ENCODE measurements around the gene MCFD2. TPM values are rescaled to one million over a fixed set of nuclear protein-coding genes. Genes with fewer than 3 reads are reported as not detected.

MCFD2 gene
- polyA plus RNA-seq, 4 donors = 20.8 to 71.1 (median 33.2) TPM

GRCh38 chr2:46857871-46858701 is 57.5 kb downstream of the MCFD2 start:
- no peaks in the 10 kb centered on the region for H3K9me3 ChIP-seq (ENCODE audit: control insufficient read depth in 2 of 2, insufficient read depth in 1 of 2, low read depth in 1 of 2, low read length in 1 of 2)
- H3K4me1 ChIP-seq (ENCODE audit: control insufficient read depth in 3 of 3, insufficient read depth in 2 of 3, low read depth in 1 of 3, low read length in 2 of 3) = peaks cover 0 to 12% (median 0%) of the 10 kb centered on the region in 3 donors
- FAIRE-seq (no peak), DNase-seq (peak; percentile 76 to 82)
- peak overlapping the region in 1 of 3 donors; percentile 35 for H3K27ac ChIP-seq (ENCODE audit: low read depth in 1 of 3, low read length in 2 of 3)
- 65 to 69% (median 68%) methylated on average over 13 of the region's 13 CpGs for WGBS, 3 donors
- no peaks in the 10 kb centered on the region for H3K36me3 ChIP-seq (ENCODE audit: control insufficient read depth in 3 of 3, insufficient read depth in 2 of 3, low read depth in 1 of 3, low read length in 3 of 3)
- H3K4me3 ChIP-seq (ENCODE audit: low read depth in 1 of 3, low read length in 3 of 3) = no peak overlapping the region
- H3K27me3 ChIP-seq (ENCODE audit: control insufficient read depth in 3 of 3, insufficient read depth in 3 of 3, low read length in 3 of 3) = peaks cover 0 to under 1% (median 0%) of the 10 kb centered on the region in 3 donors

DNA sequence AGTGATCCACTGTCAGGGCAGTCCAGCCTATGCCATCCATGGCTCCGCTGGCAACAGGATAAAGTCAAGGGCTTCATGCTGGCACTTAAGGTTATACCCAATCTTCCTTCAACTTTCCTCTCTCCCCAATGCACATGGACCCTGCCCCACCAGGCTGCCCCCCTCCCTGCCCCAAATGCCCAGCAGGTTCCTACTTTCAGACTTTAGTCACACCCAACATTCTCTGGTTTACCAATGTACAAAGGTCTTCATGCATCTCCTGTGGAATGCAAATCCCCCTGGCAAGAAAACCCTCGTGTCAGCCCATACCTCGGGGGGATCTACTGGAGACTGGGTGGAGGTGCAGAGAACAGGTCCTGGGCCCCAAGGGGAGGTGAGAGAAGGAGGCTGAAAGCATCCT is 59.3 kb downstream of the MCFD2 start:
- FAIRE-seq = no peak
- Histone ChIP-seq H3K27ac (ENCODE audit: low read depth in 1 of 3, low read length in 2 of 3) (peak overlapping the region in 1 of 3 donors; percentile 75), H3K36me3 (ENCODE audit: control insufficient read depth in 3 of 3, insufficient read depth in 2 of 3, low read depth in 1 of 3, low read length in 3 of 3) (no peaks in the 10 kb centered on the region), H3K4me3 (ENCODE audit: low read depth in 1 of 3, low read length in 3 of 3) (no peak overlapping the region), H3K4me1 (ENCODE audit: control insufficient read depth in 3 of 3, insufficient read depth in 2 of 3, low read depth in 1 of 3, low read length in 2 of 3) (peaks cover 0 to 16% (median 0%) of the 10 kb centered on the region in 3 donors), H3K9me3 (ENCODE audit: control insufficient read depth in 2 of 2, insufficient read depth in 1 of 2, low read depth in 1 of 2, low read length in 1 of 2) (peaks cover 0 to 2% of the 10 kb centered on the region in 2 donors), H3K27me3 (ENCODE audit: control insufficient read depth in 3 of 3, insufficient read depth in 3 of 3, low read length in 3 of 3) (no peaks in the 10 kb centered on the region)
- WGBS, 3 donors = 64 to 80% (median 68%) methylated on average over 3 of the region's 3 CpGs
- DNase-seq = no peak

- peak overlapping the region in 1 of 3 donors; percentile 75 for H3K27ac ChIP-seq (ENCODE audit: low read depth in 1 of 3, low read length in 2 of 3)
These were observed 59.8 kb downstream of the MCFD2 start for GRCh38 chr2:46855805-46856204.

GRCh38 chr2:46854260-46854659 is 61.3 kb downstream of the MCFD2 start:
- Histone ChIP-seq H3K27ac (ENCODE audit: low read depth in 1 of 3, low read length in 2 of 3) (peak overlapping the region in 1 of 3 donors; percentile 75), H3K27me3 (ENCODE audit: control insufficient read depth in 3 of 3, insufficient read depth in 3 of 3, low read length in 3 of 3) (no peaks in the 10 kb centered on the region), H3K4me1 (ENCODE audit: control insufficient read depth in 3 of 3, insufficient read depth in 2 of 3, low read depth in 1 of 3, low read length in 2 of 3) (peaks cover 2 to 31% (median 12%) of the 10 kb centered on the region in 3 donors), H3K36me3 (ENCODE audit: control insufficient read depth in 3 of 3, insufficient read depth in 2 of 3, low read depth in 1 of 3, low read length in 3 of 3) (no peaks in the 10 kb centered on the region), H3K9me3 (ENCODE audit: control insufficient read depth in 2 of 2, insufficient read depth in 1 of 2, low read depth in 1 of 2, low read length in 1 of 2) (peaks cover 0 to 2% of the 10 kb centered on the region in 2 donors), H3K4me3 (ENCODE audit: low read depth in 1 of 3, low read length in 3 of 3) (no peak overlapping the region)
- no peak for FAIRE-seq
- 59 to 79% (median 72%) methylated on average over 3 of the region's 3 CpGs for WGBS, 3 donors
- DNase-seq = no peak

More at GRCh38 chr2:46855805-46856204, 59.8 kb downstream of the MCFD2 start:
- H3K9me3 ChIP-seq (ENCODE audit: control insufficient read depth in 2 of 2, insufficient read depth in 1 of 2, low read depth in 1 of 2, low read length in 1 of 2) = peaks cover 0 to 2% of the 10 kb centered on the region in 2 donors
- no peaks in the 10 kb centered on the region for H3K36me3 ChIP-seq (ENCODE audit: control insufficient read depth in 3 of 3, insufficient read depth in 2 of 3, low read depth in 1 of 3, low read length in 3 of 3)
- DNase-seq = no peak
- no peak overlapping the region for H3K4me3 ChIP-seq (ENCODE audit: low read depth in 1 of 3, low read length in 3 of 3)
- no peak for FAIRE-seq
- 89 to 100% (median 91%) methylated on average over 1 of the region's 1 CpG for WGBS, 3 donors
- H3K4me1 ChIP-seq (ENCODE audit: control insufficient read depth in 3 of 3, insufficient read depth in 2 of 3, low read depth in 1 of 3, low read length in 2 of 3) = peaks cover 0 to 16% (median 0%) of the 10 kb centered on the region in 3 donors
- no peaks in the 10 kb centered on the region for H3K27me3 ChIP-seq (ENCODE audit: control insufficient read depth in 3 of 3, insufficient read depth in 3 of 3, low read length in 3 of 3)

- Histone ChIP-seq H3K4me1 (ENCODE audit: control insufficient read depth in 3 of 3, insufficient read depth in 2 of 3, low read depth in 1 of 3, low read length in 2 of 3) (peaks cover 6 to 39% (median 27%) of the 10 kb centered on the region in 3 donors), H3K27me3 (ENCODE audit: control insufficient read depth in 3 of 3, insufficient read depth in 3 of 3, low read length in 3 of 3) (no peaks in the 10 kb centered on the region), H3K9me3 (ENCODE audit: control insufficient read depth in 2 of 2, insufficient read depth in 1 of 2, low read depth in 1 of 2, low read length in 1 of 2) (peaks cover 0 to 2% of the 10 kb centered on the region in 2 donors), H3K27ac (ENCODE audit: low read depth in 1 of 3, low read length in 2 of 3) (no peak overlapping the region), H3K4me3 (ENCODE audit: low read depth in 1 of 3, low read length in 3 of 3) (no peak overlapping the region), H3K36me3 (ENCODE audit: control insufficient read depth in 3 of 3, insufficient read depth in 2 of 3, low read depth in 1 of 3, low read length in 3 of 3) (no peaks in the 10 kb centered on the region)
- no peak for DNase-seq
- 81 to 100% (median 91%) methylated on average over 1 of the region's 1 CpG for WGBS, 3 donors
- FAIRE-seq = no peak
These were observed 63.0 kb downstream of the MCFD2 start for GRCh38 chr2:46852598-46852997.

DNA sequence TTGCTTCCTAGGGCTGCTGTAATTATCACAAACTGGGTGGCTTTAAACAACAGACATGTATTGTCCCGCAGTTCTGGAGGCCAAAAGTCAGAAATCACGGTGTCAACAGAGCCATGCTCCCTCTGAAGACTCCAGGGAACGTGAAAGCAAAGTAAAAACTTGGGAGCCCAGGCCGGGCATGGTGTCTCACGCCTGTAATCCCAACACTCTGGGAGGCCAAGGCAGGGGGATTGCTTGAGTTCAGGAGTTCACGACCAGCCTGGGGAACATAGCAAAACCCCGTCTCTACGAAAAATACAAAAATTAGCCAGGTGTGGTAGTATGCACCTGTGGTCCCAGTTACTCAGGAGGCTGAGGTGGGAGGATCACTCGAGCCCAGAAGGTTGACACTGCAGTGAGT is 63.5 kb downstream of the MCFD2 start:
- H3K9me3 ChIP-seq (ENCODE audit: control insufficient read depth in 2 of 2, insufficient read depth in 1 of 2, low read depth in 1 of 2, low read length in 1 of 2) = peaks cover 0 to 2% of the 10 kb centered on the region in 2 donors
- no peak for FAIRE-seq

More for the DNA sequence above, 63.5 kb downstream of the MCFD2 start:
- H3K27ac ChIP-seq (ENCODE audit: low read depth in 1 of 3, low read length in 2 of 3) = no peak overlapping the region
- WGBS, 3 donors = 64 to 79% (median 75%) methylated on average over 9 of the region's 9 CpGs
- peaks cover 6 to 44% (median 30%) of the 10 kb centered on the region in 3 donors for H3K4me1 ChIP-seq (ENCODE audit: control insufficient read depth in 3 of 3, insufficient read depth in 2 of 3, low read depth in 1 of 3, low read length in 2 of 3)
- DNase-seq = no peak
- no peak overlapping the region for H3K4me3 ChIP-seq (ENCODE audit: low read depth in 1 of 3, low read length in 3 of 3)
- H3K36me3 ChIP-seq (ENCODE audit: control insufficient read depth in 3 of 3, insufficient read depth in 2 of 3, low read depth in 1 of 3, low read length in 3 of 3) = no peaks in the 10 kb centered on the region
- no peaks in the 10 kb centered on the region for H3K27me3 ChIP-seq (ENCODE audit: control insufficient read depth in 3 of 3, insufficient read depth in 3 of 3, low read length in 3 of 3)

Other genes with a start within 250 kb of the MCFD2 start
- gene SOCS5, start 216.5 kb downstream of the MCFD2 start, polyA plus RNA-seq = 10 to 100 TPM in 1 of 4 donors, 1 to 10 TPM in 3; 2.7 to 16.6 (median 4.6) TPM
- gene TTC7A, start 25.4 kb upstream of the MCFD2 start, polyA plus RNA-seq = 10 to 100 TPM; 21.0 to 48.8 (median 32.4) TPM
- gene STPG4, start 239.5 kb upstream of the MCFD2 start, polyA plus RNA-seq = under 1 TPM in 2 of 4 donors, not detected in 2; 0.06 to 0.12 TPM

Measured in small intestine (tissue), 7 donors.